Astrocyte (in vitro differentiated cells and primary cell): ENCODE data around the gene ZBTB46. TPM values are rescaled to one million over a fixed set of nuclear protein-coding genes. Genes with fewer than 3 reads are reported as not detected.

Source experiments
- DNase-seq: peaks from one replicate; pipeline ENCODE4 v3.0.0-alpha.2; 2010; ENCODE audit warnings: low read depth
- FAIRE-seq: peaks from 2 replicates; lab custom pipeline; 2011; peaks lifted over from hg19 to GRCh38; lab: Jason Lieb, UNC
- H2AFZ ChIP-seq: 2 replicates; pipeline ENCODE4 v1.6.0; 2012; ENCODE audit warnings: low read depth, low read length, inconsistent platforms
- H3K27ac ChIP-seq: 2 replicates; pipeline ENCODE4 v1.5.1; 2011; ENCODE audit warnings: low read depth, low read length, inconsistent platforms
- H3K27me3 ChIP-seq: 2 replicates; pipeline ENCODE4 v1.6.0; 2011; ENCODE audit warnings: low read length, inconsistent platforms; ENCODE audit not compliant: insufficient read depth
- H3K36me3 ChIP-seq: 2 replicates; pipeline ENCODE4 v1.5.1; 2011; ENCODE audit warnings: low read length, inconsistent platforms; ENCODE audit not compliant: insufficient read depth
- H3K4me1 ChIP-seq: 2 replicates; pipeline ENCODE4 v1.5.1; 2011; ENCODE audit warnings: low read length, inconsistent platforms; ENCODE audit not compliant: insufficient read depth
- H3K4me2 ChIP-seq: 2 replicates; pipeline ENCODE4 v1.6.0; 2012; ENCODE audit warnings: low read length, inconsistent platforms
- H3K4me3 ChIP-seq: 2 replicates; pipeline ENCODE4 v1.5.1; 2011; ENCODE audit warnings: low read depth, mild to moderate bottlenecking, low read length, inconsistent platforms; ENCODE audit not compliant: insufficient read depth
- H3K79me2 ChIP-seq: 2 replicates; pipeline ENCODE4 v1.6.0; 2012; ENCODE audit warnings: mild to moderate bottlenecking, low read length, inconsistent platforms; ENCODE audit not compliant: insufficient read depth
- H3K9ac ChIP-seq: 2 replicates; pipeline ENCODE4 v1.6.0; 2012; ENCODE audit warnings: mild to moderate bottlenecking, low read length, inconsistent platforms
- H3K9me3 ChIP-seq: 2 replicates; pipeline ENCODE4 v1.5.1; 2012; ENCODE audit warnings: low read depth, mild to moderate bottlenecking, low read length, inconsistent platforms; ENCODE audit not compliant: insufficient read depth
- H4K20me1 ChIP-seq: 2 replicates; pipeline ENCODE4 v1.6.0; 2012; ENCODE audit warnings: low read length, inconsistent platforms; ENCODE audit not compliant: insufficient read depth
- H3K27ac Mint-ChIP-seq: one replicate; pipeline ENCODE4 v1.8.0; 2021; ENCODE audit warnings: mild to moderate bottlenecking, mixed read lengths; ENCODE audit not compliant: unreplicated experiment
- H3K27me3 Mint-ChIP-seq: one replicate; pipeline ENCODE4 v1.8.0; 2021; ENCODE audit warnings: low read depth, mixed read lengths; ENCODE audit not compliant: unreplicated experiment
- H3K36me3 Mint-ChIP-seq: one replicate; pipeline ENCODE4 v1.8.0; 2021; ENCODE audit warnings: low read depth, mixed read lengths; ENCODE audit not compliant: unreplicated experiment
- H3K4me1 Mint-ChIP-seq: one replicate; pipeline ENCODE4 v1.8.0; 2021; ENCODE audit warnings: low read depth, mixed read lengths; ENCODE audit not compliant: unreplicated experiment
- H3K4me3 Mint-ChIP-seq: one replicate; pipeline ENCODE4 v1.8.0; 2021; ENCODE audit warnings: mild to moderate bottlenecking, moderate library complexity, mixed read lengths; ENCODE audit not compliant: unreplicated experiment
- H3K9me3 Mint-ChIP-seq: one replicate; pipeline ENCODE4 v1.8.0; 2021; ENCODE audit warnings: mild to moderate bottlenecking, mixed read lengths; ENCODE audit not compliant: unreplicated experiment
- EZH2 ChIP-seq: IDR thresholded peaks from 2 replicates; pipeline ENCODE4 v1.6.1; 2012; ENCODE audit warnings: mild to moderate bottlenecking, low read length, inconsistent platforms; ENCODE audit not compliant: insufficient read depth
- total RNA-seq: library from RNA; stranded (reverse); gene quantifications from 2 replicates; pipeline ENCODE4 v1.2.1, GENCODE V29; 2021
- TF ChIP-seq, protein P1 (sequence below): IDR thresholded peaks from 2 replicates; pipeline ENCODE4 v1.5.1; 2011; ENCODE audit warnings: low read depth, mild to moderate bottlenecking, inconsistent platforms, low read length, moderate library complexity; ENCODE audit not compliant: insufficient read depth

ZBTB46 gene
- total RNA-seq, 1 donor from 2014 or later = 13.9 TPM

DNA sequence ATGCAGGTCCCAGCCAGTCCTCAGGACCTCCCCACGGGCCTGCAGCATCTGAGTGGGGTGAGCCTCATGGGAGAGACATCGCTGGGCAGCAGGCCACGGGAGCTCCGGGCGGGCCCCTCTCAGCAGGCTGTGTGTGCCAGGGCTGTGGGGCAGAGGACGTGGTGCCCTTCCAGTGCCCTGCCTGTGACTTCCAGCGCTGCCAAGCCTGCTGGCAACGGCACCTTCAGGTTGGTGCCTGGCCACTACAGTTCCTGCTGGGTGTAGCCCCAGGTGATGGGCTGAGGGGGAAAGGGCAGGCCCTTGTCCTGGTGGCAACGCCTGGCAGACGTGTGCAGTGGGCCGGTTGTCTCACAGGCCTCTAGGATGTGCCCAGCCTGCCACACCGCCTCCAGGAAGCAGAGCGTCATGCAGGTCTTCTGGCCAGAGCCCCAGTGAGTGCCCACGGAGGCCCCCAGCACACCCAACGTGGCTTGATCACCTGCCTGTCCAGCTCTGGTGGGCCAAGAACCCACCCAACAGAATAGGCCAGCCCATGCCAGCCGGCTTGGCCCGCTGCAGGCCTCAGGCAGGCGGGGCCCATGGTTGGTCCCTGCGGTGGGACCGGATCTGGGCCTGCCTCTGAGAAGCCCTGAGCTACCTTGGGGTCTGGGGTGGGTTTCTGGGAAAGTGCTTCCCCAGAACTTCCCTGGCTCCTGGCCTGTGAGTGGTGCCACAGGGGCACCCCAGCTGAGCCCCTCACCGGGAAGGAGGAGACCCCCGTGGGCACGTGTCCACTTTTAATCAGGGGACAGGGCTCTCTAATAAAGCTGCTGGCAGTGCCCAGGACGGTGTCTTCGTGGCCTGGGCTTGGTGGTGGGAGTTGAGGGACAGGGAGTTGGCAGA lies 135.4 kb downstream of the ZBTB46 start:
- Histone ChIP-seq H3K9me3 (no peaks in the 10 kb centered on the region), H3K4me1 (peaks cover 36% of the 10 kb centered on the region), H3K27ac (no peak overlapping the region), H3K27me3 (no peaks in the 10 kb centered on the region), H4K20me1 (no peaks in the 10 kb centered on the region), H3K4me3 (no peak overlapping the region), H3K9ac (peak overlapping the region; percentile 58), H2AFZ (no peak overlapping the region), H3K36me3 (no peaks in the 10 kb centered on the region), H3K4me2 (peak overlapping the region; percentile 82), H3K79me2 (peaks cover 14% of the 10 kb centered on the region)
- no peaks in the 10 kb centered on the region for H3K27me3 Mint-ChIP-seq
- H3K4me1 Mint-ChIP-seq = peaks cover 6% of the 10 kb centered on the region
- TF ChIP-seq EZH2 = no peak
- TF ChIP-seq, protein P1, sequence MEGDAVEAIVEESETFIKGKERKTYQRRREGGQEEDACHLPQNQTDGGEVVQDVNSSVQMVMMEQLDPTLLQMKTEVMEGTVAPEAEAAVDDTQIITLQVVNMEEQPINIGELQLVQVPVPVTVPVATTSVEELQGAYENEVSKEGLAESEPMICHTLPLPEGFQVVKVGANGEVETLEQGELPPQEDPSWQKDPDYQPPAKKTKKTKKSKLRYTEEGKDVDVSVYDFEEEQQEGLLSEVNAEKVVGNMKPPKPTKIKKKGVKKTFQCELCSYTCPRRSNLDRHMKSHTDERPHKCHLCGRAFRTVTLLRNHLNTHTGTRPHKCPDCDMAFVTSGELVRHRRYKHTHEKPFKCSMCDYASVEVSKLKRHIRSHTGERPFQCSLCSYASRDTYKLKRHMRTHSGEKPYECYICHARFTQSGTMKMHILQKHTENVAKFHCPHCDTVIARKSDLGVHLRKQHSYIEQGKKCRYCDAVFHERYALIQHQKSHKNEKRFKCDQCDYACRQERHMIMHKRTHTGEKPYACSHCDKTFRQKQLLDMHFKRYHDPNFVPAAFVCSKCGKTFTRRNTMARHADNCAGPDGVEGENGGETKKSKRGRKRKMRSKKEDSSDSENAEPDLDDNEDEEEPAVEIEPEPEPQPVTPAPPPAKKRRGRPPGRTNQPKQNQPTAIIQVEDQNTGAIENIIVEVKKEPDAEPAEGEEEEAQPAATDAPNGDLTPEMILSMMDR = no peak
- peaks cover 3% of the 10 kb centered on the region for H3K36me3 Mint-ChIP-seq
- H3K27ac Mint-ChIP-seq = peak overlapping the region; percentile 7
- FAIRE-seq (no peak), DNase-seq (no peak)
- no peak overlapping the region for H3K4me3 Mint-ChIP-seq
- H3K9me3 Mint-ChIP-seq = no peaks in the 10 kb centered on the region

DNA sequence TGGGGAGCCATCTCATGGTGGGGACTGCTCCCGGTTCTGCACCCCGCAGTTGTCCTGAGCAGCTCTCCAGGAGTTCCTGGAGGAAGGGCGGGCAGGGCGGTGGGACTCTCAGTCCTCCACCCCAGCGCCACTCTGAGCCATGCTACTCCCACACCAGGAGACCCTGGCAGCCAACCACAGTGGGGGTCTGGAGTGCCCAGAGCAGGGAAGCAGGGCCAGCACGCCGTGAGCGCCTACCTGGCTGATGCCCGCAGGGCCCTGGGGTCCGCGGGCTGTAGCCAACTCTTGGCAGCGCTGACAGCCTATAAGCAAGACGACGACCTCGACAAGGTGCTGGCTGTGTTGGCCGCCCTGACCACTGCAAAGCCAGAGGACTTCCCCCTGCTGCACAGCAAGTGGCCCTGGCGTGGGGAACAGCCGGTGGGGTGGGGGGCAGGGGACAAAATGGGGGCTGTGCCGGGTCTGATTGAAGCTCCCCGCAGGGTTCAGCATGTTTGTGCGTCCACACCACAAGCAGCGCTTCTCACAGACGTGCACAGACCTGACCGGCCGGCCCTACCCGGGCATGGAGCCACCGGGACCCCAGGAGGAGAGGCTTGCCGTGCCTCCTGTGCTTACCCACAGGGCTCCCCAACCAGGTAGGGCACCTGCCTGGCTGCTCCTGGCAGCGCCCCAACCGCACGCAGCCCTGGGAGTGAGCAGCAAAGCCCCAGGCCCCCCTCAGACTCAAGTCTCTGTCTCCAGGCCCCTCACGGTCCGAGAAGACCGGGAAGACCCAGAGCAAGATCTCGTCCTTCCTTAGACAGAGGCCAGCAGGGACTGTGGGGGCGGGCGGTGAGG lies 136.3 kb downstream of the ZBTB46 start:
- Histone ChIP-seq H3K4me3 (no peak overlapping the region), H3K9me3 (no peaks in the 10 kb centered on the region), H3K27ac (no peak overlapping the region), H3K4me1 (peaks cover 33% of the 10 kb centered on the region), H3K27me3 (no peaks in the 10 kb centered on the region), H2AFZ (no peak overlapping the region), H3K4me2 (no peak overlapping the region), H3K79me2 (peaks cover 12% of the 10 kb centered on the region), H4K20me1 (no peaks in the 10 kb centered on the region), H3K9ac (no peak overlapping the region), H3K36me3 (no peaks in the 10 kb centered on the region)
- Mint-ChIP-seq H3K36me3 (peaks cover 3% of the 10 kb centered on the region), H3K9me3 (no peaks in the 10 kb centered on the region), H3K4me3 (no peak overlapping the region), H3K27ac (no peak overlapping the region), H3K4me1 (peaks cover 6% of the 10 kb centered on the region), H3K27me3 (no peaks in the 10 kb centered on the region)
- TF ChIP-seq, protein P1 = no peak
- no peak for TF ChIP-seq EZH2
- DNase-seq = no peak
- FAIRE-seq = no peak
